Stomach (tissue), 4 donors: ENCODE results near the gene NCOA3.

Source experiments
- CTCF ChIP-seq, 7 experiments: fragments of 450-650 bp in 4 of 7; fragments of 200-600 bp in 3 of 7; sonication (generic) in 3 of 7; IDR thresholded peaks; one replicate each; pipeline ENCODE4 v1.5.1; 2016 to 2019; ENCODE audit warnings: antibody characterized with exemption in 7 of 7, control low read depth in 2 of 7, mild to moderate bottlenecking in 1 of 7
- POLR2A ChIP-seq, 4 donors: fragments of 450-650 bp; IDR thresholded peaks; one replicate each; pipeline ENCODE4 v1.6.1; 2016; ENCODE audit warnings: antibody characterized with exemption in 4 of 4, control low read depth in 2 of 4, mild to moderate bottlenecking in 1 of 4, moderate library complexity in 1 of 4

DNA sequence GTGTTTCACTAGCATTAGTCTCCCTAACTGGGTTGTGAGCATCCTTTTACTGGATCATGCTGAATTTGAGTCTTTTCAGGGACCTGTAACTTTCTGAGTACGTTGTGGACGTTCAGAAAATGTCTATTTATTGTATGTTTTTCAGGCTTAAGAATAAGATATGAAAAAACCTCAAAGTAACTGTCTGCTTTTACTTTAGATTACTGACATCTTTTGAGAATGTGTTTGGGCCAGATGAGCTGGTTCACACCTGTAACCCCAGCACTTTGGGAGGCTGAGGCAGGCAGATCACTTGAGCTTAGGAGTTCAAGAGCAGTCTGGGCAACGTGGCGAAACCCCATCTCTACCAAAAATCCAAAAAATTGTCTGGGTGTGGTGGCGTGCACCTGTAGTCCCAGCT is 32.7 kb downstream of the NCOA3 start:
- TF ChIP-seq POLR2A (IDR thresholded peaks at IDR 0.05) (no peak), CTCF (IDR thresholded peaks at IDR 0.05) (no peak)
